Kidney glomerular epithelial cell (primary cell): Measurements from ENCODE around the gene SNX17.
"Not testable (repeated sequence)": the region's sequence is repeated elsewhere in the genome, so short reads cannot be mapped to it uniquely, and the experiment has no call there.

Source experiments
- DNase-seq: peaks from one replicate; lab custom pipeline; 2025; lab: John Stamatoyannopoulos, UW

SNX17 gene

DNA sequence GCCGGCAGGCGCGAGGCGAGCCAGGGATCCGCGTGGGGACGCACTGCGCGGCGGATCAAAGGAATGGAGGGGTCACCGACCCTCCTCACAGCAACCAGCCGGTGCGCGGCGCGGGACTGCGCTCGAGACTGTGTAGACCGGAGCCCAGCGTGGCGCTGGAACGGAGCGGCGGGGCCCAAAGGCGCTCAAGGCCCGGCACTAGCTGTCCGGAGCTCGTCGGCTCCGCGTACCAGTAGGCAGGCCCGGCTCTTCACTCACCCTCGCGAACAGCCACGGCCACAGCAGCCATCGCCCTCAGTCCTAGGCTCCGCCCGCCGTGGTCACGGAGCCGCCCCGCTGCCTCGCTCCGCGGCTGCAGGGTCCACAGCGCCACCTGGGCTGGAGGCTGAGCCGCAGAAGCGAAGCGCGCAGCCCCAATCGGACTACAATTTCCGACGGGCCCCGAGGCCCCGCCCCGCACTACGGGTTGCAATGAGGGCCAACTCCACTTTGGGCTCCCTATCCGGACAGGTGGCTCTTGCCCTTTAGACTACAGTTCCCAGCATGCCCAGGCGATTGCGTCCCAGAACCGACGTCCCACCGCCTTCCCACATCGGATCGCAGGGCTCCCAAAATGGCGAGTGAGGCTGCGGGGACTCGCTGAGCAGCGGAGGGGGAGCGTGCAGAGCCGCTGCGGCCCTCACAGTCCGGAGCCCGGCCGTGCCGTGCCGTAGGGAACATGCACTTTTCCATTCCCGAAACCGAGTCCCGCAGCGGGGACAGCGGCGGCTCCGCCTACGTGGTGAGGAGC lies at the start of gene SNX17, which contains the start of gene EIF2B4:
SNX17 (plus strand) TSS at position 591 of the 790 bp plus-strand sequence; CDS start at position 719, 128 bp downstream.
EIF2B4 (minus strand) TSS at position 313 of the 790 bp plus-strand sequence; CDS start at position 289, 24 bp downstream.
- DNase-seq, result peak; percentile 98

- DNase-seq, result peak; percentile 97
These were observed 49.4 kb upstream of the SNX17 start for GRCh38 chr2:27320958-27321543.

GRCh38 chr2:27322301-27322765 lies 48.1 kb upstream of the SNX17 start:
- DNase-seq, result no peak

DNA sequence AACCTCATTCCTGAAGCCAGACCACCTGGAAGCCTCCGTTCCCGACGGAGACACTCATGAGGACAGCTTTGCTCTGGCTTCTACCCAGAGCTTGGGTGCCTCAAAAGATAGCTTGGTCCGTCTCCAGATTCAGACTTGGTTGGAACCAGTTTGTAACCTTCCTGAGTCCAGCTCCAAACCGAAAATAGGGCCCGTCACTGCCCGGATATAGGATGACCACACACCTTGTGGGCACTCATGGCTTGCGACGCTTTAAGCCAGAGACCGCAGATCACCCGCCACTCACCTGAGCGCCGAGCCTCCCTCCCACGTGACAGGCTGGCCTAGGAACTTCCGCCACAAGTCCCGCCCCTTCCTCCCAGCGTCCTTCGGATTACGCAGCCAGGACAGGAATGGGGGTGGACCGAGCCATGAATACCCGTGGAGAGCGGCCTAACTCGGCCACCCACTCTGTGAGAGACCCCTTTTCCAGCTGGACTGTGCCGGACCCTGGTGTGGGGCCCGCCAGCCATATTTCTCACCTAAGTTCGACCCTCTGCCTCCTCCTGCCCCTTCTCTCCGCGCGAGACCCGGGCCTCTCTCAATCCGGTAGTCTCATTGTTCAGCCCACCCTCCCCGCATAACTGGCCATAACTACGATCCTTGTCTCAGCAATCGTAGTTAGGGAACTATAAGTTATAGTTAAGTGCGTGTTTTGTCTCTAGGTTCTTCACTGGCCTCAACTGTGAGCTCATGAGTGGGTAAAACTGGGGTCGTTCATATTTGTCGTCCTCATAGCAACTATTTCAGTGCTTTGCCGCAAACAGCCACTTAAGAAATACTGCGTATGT lies 47.4 kb upstream of the SNX17 start, which contains the start of gene MPV17:
MPV17 (minus strand) TSS at position 332 of the 830 bp plus-strand sequence. CDS start 580 bp downstream, outside the sequence.
- peak; percentile 73 for DNase-seq

DNA sequence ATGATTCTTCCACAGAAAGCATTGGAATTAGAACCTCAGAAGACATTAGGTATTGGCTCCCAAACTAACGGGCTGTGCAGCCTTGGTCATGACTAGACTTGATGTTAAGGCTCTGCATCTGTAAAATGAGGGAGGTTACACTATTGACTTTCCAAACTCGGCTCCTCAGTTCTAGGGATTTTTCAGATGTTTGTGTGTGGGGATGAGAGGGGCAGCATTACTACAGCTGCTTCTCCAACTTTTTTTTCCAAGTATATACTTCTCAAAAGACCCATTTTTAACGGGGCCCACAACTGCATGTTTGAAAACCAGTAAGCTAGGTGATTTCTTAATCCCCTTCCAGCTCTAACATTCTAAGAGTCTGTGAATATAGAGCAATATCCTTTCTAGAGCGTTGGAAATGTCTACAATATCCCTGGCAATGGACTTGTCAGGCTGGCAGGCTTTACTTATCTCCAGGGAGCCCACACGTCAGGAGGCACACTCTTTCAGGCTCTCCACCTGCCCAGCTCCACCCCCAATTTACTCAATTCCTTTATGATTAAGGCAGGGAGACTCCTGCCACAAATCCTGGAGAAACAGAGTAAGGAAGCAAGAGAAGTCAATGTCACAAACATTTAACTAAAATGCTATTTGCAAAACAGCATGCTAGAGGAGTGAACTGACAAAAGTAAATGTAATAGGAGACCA lies 46.7 kb upstream of the SNX17 start:
- DNase-seq, result no peak

GRCh38 chr2:27324720-27325119 lies 45.7 kb upstream of the SNX17 start:
- no peak for DNase-seq

- DNase-seq, result no peak
These were observed 35.1 kb upstream of the SNX17 start for GRCh38 chr2:27335311-27335710.

DNA sequence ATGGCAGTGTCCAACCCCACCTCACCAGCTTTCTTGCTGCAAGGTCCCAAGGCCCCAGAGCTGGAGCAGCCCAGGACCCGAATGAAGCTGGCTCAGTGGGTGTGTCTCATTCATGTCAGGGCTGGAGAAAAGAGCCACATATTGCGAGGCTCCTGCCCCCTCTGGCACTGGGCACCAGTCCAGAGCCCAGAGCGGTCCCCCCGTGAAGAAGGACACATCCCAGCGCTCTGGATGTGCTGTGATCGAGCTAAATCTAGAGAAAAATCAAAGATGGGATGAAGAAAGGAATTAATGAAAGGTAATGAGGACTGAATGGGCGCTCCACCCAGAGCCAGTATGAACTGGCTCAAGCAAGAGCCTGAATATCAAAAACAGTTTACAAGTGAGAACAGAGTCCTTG lies 34.2 kb upstream of the SNX17 start:
- no peak for DNase-seq

DNA sequence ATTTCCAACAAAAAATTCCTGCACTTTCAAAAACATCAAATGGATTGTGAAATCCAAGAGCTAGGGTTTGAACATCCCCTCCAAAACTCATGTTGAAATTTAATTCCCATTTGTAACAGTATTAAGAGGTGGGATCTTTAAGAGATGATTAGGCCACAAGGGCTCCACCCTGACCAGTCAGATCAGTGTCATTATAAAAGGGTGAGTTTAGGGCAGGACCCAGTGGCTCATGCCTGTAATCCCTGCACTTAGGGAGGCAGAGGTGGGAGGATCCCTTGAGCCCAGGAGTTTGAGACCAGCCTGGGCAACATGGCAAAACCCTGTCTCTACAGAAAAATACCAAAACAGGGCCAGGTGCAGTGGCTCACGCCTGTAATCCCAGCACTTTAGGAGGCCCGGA lies 22.8 kb upstream of the SNX17 start:
- no peak for DNase-seq

DNA sequence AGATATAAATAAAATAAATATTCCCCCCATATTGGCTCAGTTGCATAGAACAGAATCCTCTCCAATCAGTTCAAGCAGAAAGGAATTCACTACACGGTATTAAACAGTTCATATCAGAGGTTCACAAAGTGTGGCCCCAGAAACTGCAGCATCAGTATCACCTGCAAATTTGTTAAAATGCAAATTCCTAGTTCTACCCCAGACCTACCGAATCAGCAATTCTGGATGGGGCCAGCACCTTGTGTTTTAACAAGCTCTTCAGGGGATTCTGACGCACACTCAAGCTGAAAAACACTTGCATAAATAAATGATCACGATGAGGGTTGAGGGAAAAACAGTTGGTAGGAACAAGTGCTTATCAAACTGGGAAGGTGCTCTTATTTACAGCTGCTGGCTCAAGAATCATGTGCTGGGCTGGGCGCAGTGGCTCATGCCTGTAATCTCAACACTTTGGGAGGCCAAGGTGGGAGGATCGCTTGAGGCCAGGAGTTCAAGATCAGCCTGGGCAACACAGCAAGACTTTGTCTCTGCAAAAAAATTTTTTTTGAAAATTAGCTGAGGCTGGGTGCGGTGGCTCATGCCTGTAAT lies 20.2 kb upstream of the SNX17 start:
- DNase-seq, result no peak

- no peak for DNase-seq
These were observed 18.4 kb upstream of the SNX17 start for GRCh38 chr2:27351802-27352598.

- DNase-seq, result not testable (repeated sequence)
These were observed 17.0 kb upstream of the SNX17 start for GRCh38 chr2:27353386-27353761.

DNA sequence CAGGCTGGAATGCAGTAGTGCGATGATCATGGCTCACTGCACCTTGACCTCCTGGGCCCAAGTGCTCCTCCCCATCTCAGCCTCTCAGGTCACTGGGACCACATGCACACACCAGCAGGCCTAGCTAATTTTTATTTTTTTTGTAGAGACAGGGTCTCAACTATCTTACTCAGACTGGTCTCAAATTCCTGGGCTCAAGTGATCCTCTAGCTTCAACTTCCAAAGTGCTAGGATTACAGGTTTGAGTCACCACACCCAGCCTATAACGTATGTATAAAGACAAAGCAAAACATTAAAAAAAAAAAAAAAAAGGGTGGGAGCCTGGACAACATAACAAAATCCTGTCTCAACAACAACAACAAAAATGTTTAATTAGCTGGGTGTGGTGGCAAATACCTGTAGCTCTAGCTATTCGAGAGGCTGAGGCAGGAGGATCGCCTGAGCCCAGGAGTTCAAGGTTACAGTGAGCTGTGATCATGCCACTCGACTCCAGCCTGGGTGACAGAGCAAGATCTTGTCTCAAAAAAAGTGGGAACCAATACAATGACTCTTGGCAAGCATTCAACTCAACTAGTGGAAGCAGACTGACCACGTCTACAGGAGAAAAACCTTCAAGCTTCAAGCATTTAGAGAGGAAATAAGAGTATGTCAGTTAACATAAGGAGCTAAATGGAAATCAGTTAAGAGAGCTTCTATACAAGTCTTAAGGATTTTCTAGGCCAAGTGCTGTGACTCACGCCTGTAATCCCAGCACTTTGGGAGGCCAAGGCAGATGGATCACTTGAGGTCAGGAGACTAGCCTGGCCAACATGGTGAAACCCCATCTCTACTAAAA lies 16.4 kb upstream of the SNX17 start:
- no peak for DNase-seq

- no peak for DNase-seq
These were observed 15.9 kb upstream of the SNX17 start for GRCh38 chr2:27354597-27354927.

- DNase-seq, result peak; percentile 36
These were observed 14.4 kb upstream of the SNX17 start for GRCh38 chr2:27356056-27356381.

DNA sequence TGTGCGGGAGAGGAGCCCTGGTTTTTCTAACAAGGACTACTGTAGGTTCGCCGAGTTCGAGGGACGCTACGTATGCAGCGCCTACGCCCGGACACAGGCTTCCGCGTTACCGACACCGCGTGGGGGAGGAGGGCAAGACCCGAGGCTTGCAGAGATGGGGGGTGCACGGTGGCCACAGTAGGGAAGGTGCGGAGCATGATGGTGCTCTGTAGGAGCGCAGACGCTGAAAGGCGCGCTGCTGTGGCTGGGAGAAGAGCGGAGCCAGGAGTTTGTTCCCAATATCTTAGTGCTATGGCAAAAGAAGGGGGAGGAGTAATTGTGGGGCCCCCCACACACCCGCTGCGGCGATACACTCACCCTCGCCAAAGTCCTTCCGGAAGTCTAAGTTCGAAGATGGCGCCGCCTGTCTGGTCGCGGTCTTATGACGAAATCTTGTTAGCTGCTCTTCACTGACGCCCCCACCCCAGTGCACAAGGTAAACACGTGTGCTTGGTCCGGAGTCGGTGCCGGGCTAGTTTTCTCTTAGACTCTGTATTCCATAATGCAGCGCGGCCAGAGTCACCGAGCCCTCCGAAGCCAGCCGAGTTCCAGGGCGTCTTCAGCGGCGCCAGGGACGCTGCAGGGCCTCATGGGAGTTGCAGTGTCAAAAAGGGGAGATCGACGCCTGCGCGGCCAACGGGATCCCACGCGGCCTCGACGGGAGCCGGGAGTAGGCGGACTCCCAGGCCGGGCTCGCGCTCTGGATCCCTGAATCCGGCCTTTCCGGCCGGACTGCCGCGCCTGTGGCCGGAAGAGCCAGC lies 13.8 kb upstream of the SNX17 start, which contains the start of gene GTF3C2:
GTF3C2 (minus strand) TSS at position 383 of the 800 bp plus-strand sequence. CDS start 13,210 bp downstream, outside the sequence.
- DNase-seq, result peak; percentile 98

DNA sequence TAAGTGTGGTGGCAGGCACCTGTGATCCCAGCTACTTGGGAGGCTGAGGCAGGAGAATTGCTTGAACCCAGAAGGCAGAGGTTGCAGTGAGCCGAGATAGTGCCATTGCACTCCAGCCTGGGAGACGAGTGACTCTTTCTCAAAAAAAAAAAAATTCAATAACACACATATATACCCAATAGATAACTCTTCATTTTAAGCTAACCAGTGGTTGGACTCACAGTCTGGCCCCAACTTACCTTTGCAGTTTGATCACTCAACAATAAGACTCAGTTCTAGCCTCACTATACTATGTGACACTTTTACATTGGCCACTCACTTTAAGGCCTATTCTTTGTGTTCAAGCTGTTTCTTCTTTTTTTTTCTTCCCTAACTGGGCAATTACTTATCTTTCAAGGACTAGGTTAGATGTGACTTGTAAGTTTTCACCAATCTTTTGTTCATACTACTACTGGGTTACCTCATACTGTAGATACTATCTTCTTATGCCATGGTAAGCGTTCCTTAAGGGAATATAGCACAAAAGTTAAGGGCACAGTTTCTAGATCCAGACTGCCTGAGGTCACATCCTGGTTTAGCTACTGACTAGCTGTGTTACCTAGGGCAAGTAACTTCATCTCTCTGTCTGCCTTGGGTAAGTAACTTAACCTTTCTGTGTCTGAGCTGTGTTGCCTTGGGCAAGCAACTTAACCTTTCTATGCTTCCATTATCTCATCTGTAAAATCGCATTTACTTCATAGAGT lies 7.6 kb upstream of the SNX17 start:
- DNase-seq, result no peak

DNA sequence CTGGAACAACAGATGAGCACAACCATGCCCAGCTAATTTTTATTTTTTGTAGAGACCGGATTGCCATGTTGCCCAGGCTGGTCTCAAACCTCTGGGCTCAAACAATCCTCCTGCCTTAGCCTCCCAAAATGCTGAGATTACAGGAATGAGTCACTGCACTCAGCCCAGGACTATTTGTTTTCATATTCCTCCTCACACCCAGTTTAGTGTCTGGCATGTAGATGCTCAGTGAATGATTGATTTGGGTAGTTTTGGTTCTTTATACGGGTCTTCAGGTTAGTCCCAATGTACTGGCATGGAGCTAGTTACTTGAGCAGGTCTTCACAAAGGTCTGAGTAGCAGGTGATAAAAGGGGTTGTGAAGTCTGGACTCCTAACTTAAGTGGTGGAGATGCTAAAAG lies 6.5 kb upstream of the SNX17 start:
- no peak for DNase-seq
